DMS53 (cell line): ENCODE measurements around the gene HSPA1L.
A peak's percentile ranks its signal among the peaks of the same experiment; 100 is the strongest.
"Not testable (repeated sequence)": the region's sequence is repeated elsewhere in the genome, so short reads cannot be mapped to it uniquely, and the experiment has no call there.

Source experiments
- DNase-seq: peaks from one replicate; lab custom pipeline; 2025; lab: John Stamatoyannopoulos, UW

Gene HSPA1L

DNA sequence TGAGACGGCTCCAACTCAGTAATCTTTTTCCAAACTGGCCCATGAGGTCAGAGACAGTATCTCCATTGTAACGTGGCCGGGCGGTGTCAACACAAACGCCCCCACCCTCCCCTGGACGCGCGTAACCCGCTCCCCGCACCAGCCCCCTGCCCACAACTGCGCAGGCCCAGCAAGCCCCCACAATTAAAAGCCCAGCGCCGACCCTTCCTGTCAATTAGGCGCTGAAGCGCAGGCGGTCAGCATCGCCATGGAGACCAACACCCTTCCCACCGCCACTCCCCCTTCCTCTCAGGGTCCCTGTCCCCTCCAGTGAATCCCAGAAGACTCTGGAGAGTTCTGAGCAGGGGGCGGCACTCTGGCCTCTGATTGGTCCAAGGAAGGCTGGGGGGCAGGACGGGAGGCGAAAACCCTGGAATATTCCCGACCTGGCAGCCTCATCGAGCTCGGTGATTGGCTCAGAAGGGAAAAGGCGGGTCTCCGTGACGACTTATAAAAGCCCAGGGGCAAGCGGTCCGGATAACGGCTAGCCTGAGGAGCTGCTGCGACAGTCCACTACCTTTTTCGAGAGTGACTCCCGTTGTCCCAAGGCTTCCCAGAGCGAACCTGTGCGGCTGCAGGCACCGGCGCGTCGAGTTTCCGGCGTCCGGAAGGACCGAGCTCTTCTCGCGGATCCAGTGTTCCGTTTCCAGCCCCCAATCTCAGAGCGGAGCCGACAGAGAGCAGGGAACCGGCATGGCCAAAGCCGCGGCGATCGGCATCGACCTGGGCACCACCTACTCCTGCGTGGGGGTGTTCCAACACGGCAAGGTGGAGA lies at the start of gene HSPA1L, which contains the start of gene HSPA1A:
TSS of gene HSPA1L (minus strand) at position 259 of the 814 bp plus-strand sequence. CDS start 3,311 bp downstream, outside the sequence.
TSS of gene HSPA1A (plus strand) at position 519 of the 814 bp plus-strand sequence. CDS start at position 733, 214 bp downstream.
- DNase-seq = peak; percentile 97

DNA sequence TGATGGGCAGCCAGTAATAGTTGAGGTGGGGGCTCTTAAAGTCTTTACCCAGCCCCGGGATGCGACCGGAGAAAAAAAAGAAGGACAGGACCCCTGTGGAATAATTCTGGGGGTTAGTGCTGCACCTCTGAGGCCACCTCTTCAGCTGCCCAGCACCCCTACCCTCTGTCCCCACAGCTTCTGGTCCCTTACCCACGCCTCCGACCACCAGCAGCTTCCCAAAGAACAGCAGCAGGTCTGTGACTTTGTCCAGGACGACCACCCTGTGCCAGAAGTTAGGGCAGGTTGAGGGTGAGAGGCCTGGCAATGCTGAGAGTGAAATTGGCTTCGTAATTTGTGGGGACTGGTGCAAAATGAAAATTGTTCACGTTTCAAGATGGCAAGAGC lies 49.7 kb upstream of the HSPA1L start:
- no peak for DNase-seq

GRCh38 chr6:31864123-31864562 lies 49.1 kb upstream of the HSPA1L start:
- not testable (repeated sequence) for DNase-seq

GRCh38 chr6:31862344-31863235 lies 47.5 kb upstream of the HSPA1L start, which contains the start of gene NEU1:
Gene NEU1 (minus strand): TSS chr6:31862821. CDS start chr6:31862776, 45 bp downstream.
- peak; percentile 100 for DNase-seq

GRCh38 chr6:31861919-31862343 lies 46.8 kb upstream of the HSPA1L start:
- DNase-seq = peak; percentile 30

DNA sequence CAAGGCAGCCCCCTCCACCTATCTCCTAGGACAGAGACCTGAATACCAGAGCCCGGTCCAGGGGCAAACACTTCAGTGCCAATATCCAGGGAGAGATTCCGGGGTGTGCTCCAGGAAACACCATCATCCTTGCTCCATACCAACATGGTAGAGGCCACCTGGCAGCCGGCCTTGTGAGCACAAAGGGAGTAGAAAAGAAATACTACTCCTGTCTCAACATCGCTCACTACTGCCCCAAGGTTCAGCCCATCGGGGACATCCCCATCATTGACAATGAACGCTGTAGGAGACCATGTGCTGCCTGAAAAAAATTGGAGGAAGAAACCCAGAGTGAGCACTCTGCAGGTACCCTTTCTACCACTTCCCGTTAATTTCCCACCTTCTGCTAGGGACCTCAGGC lies 46.1 kb upstream of the HSPA1L start:
- DNase-seq = no peak

DNA sequence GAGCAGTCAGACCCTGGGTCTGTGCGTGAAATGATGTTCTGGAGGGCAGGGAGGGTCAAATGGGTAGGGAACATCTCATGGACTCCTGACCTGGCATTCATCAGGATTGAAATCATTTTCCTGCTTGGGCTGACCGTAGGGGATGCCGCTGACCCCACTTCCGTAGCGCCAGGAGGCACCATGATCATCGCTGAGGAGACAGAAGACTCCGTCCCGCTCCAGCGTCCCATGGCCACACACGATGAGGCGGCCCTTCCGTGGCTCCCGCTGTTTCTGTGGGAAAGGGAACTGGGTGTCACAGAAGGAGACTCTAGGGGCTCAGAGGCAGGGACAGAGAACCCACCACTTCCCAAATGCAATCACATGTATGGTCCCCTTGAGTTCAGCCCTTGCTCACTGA lies 45.3 kb upstream of the HSPA1L start:
- DNase-seq = no peak

DNA sequence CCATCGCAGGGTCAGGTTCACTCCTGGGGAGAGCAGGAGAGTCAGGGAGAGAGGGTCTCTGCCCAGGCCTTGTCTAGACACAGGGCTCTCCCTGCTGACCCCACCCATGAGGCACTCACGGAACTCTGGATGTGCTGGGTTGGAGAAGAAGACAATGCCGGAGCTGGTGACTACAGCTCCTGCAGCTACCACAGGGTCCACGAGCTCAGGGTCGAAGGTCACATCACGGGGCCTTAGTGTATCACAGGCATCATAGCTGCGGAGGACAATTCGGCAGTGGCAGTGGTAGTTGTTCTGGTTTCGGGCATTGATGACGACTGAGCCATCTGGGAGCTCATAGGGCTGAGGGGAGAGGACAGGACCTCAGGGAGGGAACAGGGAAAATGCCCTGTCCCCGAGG lies 44.8 kb upstream of the HSPA1L start:
- DNase-seq = no peak

- DNase-seq = no peak
Measured at GRCh38 chr6:31858707-31859106, 43.6 kb upstream of the HSPA1L start.

DNA sequence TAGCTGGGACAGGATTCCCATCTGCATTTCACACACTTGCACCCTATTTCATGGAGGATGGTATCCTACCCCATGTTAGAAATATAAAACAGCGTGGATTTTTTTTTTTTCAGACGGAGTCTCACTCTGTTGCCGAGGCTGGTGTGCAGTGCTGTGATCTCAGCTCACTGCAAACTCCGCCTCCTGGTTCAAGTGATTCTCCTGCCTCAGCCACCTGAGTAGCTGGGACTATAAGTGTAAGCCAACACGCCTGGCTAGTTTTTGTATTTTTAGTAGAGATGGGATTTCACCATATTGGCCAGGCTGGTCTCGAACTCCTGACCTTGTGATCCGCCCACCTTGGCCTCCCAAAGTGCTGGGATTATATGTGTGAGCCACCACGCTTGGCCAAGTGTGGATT lies 42.7 kb upstream of the HSPA1L start:
- DNase-seq = not testable (repeated sequence)

DNA sequence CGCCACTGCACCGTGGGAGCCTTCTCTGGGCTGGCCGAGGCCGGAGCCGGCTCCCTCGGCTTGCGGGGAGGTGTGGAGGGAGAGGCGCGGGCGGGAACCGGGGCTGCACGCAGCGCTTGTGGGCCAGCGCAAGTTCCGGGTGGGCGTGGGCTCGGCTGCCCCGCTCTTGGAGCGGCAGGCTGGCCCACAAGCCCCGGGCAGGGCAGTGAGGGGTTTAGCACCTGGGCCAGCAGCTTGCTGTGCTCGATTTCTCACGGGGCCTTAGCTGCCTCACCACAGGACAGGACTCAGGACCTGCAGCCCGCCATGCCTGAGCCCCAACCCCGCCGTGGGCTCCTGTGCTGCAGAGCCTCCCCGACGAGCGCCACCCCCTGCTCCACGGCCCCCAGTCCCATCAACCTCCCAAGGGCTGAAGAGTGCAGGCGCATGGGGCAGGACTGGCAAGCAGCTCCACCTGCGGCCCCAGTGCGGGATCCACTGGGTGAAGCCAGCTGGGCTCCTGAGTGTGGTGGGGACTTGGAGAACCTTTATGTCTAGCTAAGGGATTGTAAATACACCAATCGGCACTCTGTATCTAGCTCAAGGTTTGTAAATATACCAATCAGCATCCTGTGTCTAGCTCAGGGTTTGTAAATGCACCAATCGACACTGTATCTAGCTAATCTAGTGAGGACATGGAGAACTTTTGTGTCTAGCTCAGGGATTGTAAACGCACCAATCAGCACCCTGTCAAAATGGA lies 37.1 kb upstream of the HSPA1L start:
- DNase-seq = peak; percentile 41

DNA sequence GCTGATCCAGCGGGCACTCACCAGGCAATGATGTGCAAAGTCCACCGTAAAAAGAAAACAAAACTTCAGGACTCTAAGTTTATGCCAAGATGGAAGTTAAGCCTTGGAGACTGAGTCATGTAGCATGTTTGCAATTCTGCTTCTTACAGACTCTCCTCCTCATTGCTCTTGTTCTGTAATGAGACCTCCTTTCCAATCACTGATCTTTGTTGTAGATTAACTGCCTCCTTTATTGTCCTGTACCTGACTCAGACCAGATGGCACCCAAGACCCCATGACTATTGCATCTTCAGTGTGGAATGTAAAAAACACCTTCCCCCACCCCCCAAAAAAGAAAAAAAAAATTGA lies 36.4 kb upstream of the HSPA1L start:
- DNase-seq = no peak

DNA sequence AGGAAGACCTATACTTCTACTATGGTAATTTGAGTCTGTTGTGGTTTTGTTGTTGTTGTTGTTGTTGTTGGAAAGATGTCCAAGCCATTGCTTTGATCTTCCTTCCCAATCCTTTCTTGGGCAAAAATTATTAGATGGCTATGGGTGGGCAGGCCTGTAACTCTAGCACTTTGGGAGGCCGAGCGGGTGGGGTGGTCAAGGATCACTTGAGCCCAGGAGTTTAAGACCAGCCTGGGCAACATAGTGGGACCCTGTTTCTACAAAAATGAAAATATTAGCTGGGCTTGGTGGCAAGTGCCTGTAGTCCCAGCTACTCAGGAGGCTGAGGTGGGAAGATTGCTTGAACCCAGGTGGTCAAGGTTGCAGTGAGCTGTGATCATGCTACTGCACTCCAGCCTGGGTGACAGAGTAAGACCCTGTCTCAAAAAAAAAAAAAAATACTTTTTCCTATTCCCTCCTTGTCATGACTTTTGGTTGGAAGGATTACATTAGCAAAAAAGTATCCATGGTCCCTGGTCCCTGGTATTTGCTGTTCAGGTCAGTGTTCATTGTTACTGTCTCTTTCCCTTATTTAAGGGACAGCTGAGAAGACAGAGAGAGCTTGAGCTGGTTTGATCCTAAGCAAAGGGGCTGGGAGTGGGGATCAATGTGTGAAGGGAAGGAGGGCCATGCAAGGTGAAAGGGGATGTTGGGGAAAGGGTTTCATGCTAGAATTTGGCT lies 35.8 kb upstream of the HSPA1L start:
- DNase-seq = no peak

- DNase-seq = no peak
Measured at GRCh38 chr6:31847276-31847978, 32.3 kb upstream of the HSPA1L start.

GRCh38 chr6:31844507-31844906 lies 29.4 kb upstream of the HSPA1L start:
- peak; percentile 45 for DNase-seq

GRCh38 chr6:31842053-31842452 lies 27.0 kb upstream of the HSPA1L start:
- DNase-seq = no peak

DNA sequence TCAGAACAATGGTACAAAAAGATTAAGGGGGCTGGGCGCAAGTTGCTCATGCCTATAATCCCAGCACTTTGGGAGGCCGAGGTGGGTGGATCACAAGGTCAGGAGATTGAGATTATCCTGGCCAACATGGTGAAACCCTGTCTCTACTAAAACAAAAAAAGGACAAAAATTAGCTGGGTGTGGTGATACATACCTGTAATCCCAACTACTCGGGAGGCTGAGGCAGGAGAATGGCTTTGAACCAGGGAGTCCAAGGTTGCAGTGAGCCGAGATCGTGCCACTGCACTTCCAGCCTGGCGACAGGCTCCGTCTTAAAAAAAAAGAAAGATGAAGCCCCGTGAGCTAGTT lies 24.7 kb upstream of the HSPA1L start:
- not testable (repeated sequence) for DNase-seq

- DNase-seq = no peak
Measured at GRCh38 chr6:31838968-31839367, 23.9 kb upstream of the HSPA1L start.

DNA sequence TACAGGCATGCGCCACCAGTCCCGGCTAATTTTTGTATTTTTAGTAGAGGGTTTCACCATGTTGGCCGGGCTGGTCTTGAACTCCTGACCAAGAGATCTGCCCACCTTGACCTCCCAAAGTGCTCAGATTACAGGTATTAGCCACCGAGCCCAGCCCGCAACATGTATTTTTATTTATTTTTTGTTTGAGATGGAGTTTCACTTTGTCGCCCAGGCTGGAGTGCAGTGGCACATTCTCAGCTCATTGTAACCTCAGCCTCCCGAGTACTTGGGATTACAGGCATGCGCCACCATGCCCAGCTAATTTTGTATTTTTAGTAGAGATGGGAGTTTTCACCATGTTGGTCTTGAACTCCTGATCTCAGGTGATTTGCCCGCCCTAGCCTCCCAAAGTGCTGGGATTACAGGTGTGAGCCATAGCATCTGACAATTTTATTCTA lies 23.1 kb upstream of the HSPA1L start:
- DNase-seq = not testable (repeated sequence)

DNA sequence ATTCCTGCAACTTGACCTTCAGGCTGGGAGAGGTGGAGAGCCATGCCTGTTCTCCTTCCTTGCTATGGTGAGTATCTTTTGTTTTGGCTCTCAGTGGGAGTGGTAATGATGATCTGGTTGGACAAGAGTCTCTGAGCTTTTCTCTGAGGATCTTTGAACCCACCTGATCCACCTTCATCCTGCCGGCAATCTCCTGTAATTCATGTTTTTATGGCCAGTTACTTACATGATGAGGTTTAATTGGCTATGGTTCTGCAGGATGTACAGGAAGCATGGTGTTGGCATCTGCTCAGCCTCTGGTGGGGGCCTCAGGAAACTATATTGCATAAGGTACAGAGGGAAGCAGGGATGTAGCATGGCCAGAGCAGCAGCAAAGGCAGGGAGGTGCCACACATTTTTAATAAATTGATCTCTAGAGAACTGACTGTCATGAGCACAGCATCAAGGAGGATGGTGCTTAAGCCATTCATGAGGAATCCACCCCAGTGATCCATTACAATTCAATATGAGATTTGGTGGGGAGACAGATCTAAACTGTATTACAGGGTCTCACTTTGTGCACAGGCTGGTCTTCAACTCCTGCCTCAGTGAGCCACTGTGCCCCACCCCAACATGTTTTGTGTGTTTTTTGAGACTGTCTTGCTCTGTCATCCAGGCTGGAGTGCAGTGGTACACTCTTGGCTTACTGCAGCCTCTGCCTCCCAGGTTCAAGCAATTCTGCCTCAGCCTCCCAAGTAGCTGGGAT lies 22.5 kb upstream of the HSPA1L start:
- DNase-seq = no peak
